Stimulated activated CD8-positive, alpha-beta memory T cell treated with anti-CD3 and anti-CD28 coated beads, Interleukin-7, amount 100 ng/mL, for 4 hours (primary cell): ENCODE results near the gene GRIA1.
"Not testable (repeated sequence)": the region's sequence is repeated elsewhere in the genome, so short reads cannot be mapped to it uniquely, and the experiment has no call there.

Source experiments
- DNase-seq, 2 donors: peaks; one replicate each; pipeline ENCODE4 v3.0.0-alpha.2; 2020; ENCODE audit warnings: low read depth in 2 of 2

The GRIA1 gene

GRCh38 chr5:153718713-153719112 is 228.2 kb downstream of the GRIA1 start:
- DNase-seq = no peak

GRCh38 chr5:153719324-153719723 is 228.9 kb downstream of the GRIA1 start:
- no peak for DNase-seq

GRCh38 chr5:153723022-153723610 is 232.6 kb downstream of the GRIA1 start:
- DNase-seq = not testable (repeated sequence)

- DNase-seq = no peak
Measured at GRCh38 chr5:153742060-153742459, 251.6 kb downstream of the GRIA1 start.

- no peak for DNase-seq
Measured at GRCh38 chr5:153744751-153745150, 254.3 kb downstream of the GRIA1 start.

GRCh38 chr5:153745778-153746395 is 255.4 kb downstream of the GRIA1 start:
- no peak for DNase-seq

- no peak for DNase-seq
Measured at GRCh38 chr5:153746440-153746839, 256.0 kb downstream of the GRIA1 start.

GRCh38 chr5:153748823-153749222 is 258.4 kb downstream of the GRIA1 start:
- DNase-seq = no peak

GRCh38 chr5:153749960-153750359 is 259.5 kb downstream of the GRIA1 start:
- no peak for DNase-seq

- DNase-seq = no peak
Measured at GRCh38 chr5:153751251-153751650, 260.8 kb downstream of the GRIA1 start.

GRCh38 chr5:153752890-153753289 is 262.4 kb downstream of the GRIA1 start:
- DNase-seq = no peak

- DNase-seq = no peak
Measured at GRCh38 chr5:153753645-153754432, 263.4 kb downstream of the GRIA1 start.

GRCh38 chr5:153755913-153756500 is 265.5 kb downstream of the GRIA1 start:
- DNase-seq = no peak

- no peak for DNase-seq
Measured at GRCh38 chr5:153756540-153756939, 266.1 kb downstream of the GRIA1 start.

- DNase-seq = no peak
Measured at GRCh38 chr5:153765987-153766386, 275.5 kb downstream of the GRIA1 start.

- no peak for DNase-seq
Measured at GRCh38 chr5:153767221-153768188, 277.0 kb downstream of the GRIA1 start.

- no peak for DNase-seq
Measured at GRCh38 chr5:153770066-153770465, 279.6 kb downstream of the GRIA1 start.

- DNase-seq = no peak
Measured at GRCh38 chr5:153774686-153775085, 284.2 kb downstream of the GRIA1 start.

GRCh38 chr5:153775923-153776322 is 285.5 kb downstream of the GRIA1 start:
- no peak for DNase-seq

GRCh38 chr5:153777681-153778581 is 287.5 kb downstream of the GRIA1 start:
- no peak for DNase-seq
